Measurements from ENCODE around the gene BRD9.

- TF ChIP-seq ZNF614 (CRISPR knock-in tag; IDR thresholded peaks at IDR 0.05; ENCODE audit: borderline replicate concordance) (no peak), CTCF (CRISPR knock-in tag; IDR thresholded peaks at IDR 0.05) (no peak)
These were observed 34.8 kb upstream of the BRD9 start for GRCh38 chr5:927172-928015.

Measured in HepG2 (cell line).